Fibroblast of skin of back (primary cell): ENCODE results near the gene KLHL33.

ENCODE experiments used
- DNase-seq: peaks from one replicate; pipeline ENCODE4 v3.0.0-alpha.2; 2013

The KLHL33 gene

GRCh38 chr14:20412876-20413743 lies 22.9 kb downstream of the KLHL33 start, which contains the start of gene TEP1:
TSS of gene TEP1 (minus strand) at chr14:20413501. CDS start at chr14:20408439, 5,062 bp downstream.
- DNase-seq, result peak; percentile 86

DNA sequence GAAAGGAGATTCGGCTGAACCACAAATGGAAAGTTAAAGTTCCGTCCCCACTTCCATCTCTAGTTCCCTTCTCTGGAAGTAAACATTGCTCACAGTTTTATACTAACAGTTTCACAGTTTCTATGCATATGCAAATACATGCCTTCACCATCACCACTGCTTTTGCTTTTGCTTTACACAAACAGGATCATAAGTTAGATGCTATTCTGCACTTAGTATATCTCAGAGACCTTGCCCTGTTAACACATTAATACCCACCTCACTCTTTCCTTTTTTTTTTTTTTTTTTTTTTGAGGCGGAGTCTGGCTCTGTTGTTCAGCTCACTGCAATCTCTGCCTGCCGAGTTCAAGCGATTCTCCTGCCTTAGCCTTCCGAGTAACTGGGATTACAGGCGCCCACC lies 23.6 kb downstream of the KLHL33 start:
- DNase-seq, result peak; percentile 7

DNA sequence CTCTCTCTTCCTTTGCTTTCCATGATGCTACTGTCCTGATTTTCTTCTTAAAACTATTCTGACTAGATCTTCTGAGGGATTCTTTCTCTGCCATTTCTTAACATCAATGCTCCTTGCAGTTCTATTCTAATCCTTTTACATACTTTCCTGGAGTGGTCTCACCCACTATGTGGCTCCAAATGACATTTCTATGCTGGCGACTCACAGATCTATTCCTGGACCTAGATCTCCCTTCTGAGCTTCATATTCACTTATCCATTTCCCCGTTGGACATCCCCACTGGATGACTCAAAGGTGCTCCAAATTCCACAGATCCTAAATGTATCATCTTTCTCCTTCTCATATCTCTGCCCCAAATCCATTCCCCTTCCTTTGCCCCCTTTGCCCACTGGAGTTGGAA lies 26.7 kb downstream of the KLHL33 start:
- peak; percentile 87 for DNase-seq

- no peak for DNase-seq
Measured at GRCh38 chr14:20403521-20403920, 32.4 kb downstream of the KLHL33 start.

- peak; percentile 6 for DNase-seq
Measured at GRCh38 chr14:20400965-20401593, 34.9 kb downstream of the KLHL33 start.

DNA sequence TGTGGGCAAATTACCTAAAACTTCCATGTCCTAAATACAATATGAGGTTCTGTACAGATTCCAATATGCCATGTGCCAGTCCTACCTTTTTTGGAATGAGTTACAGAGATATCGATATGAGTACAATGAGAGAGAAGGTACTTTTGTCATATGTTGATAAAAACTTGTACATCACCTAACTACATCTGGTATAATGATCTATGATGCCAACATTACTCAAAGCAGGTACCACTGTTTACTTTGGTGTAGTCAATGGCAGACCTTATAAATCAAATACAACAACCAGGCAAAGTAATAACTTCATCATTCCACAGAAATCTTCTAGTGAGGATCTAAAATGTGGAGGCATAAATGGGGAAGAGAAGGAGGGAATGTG lies 35.4 kb downstream of the KLHL33 start:
- no peak for DNase-seq

DNA sequence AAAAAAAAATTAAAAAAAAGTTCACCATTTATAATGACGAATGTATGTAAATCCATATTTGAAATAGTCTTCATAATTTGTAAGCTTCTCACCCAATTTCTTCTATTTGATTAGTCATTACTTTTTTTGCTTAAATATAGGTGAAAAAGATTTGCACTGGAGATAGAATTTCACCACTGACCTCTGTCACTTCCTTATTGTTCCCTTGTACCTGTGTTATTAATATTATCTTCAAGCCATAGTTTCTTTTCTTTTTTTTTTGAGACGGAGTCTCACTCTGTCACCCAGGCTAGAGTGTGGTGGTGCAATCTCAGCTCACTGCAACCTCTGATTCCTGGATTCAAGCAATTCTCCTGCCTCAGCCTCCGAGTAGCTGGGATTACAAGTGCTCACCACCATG lies 38.5 kb downstream of the KLHL33 start:
- DNase-seq, result no peak

GRCh38 chr14:20391505-20391904 lies 44.5 kb downstream of the KLHL33 start:
- no peak for DNase-seq

DNA sequence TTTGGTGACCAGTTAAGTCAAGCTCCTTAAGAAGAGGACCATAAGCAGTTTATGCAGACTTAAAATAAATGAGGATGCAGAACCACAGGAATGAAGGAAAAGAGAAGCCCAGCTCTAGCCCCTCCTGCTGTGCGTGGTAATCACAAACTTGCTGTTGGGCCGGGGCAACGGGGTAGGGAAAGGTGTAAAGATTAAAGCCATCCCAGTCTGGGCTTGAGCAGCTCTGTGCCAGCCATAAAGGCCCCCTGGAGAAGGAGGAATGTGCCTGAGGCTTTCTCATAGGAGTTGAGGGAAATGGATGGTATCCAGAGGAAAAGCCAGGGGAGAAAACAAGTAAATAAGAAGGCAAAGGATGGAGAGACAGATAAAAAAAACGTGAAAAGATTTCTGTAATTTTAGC lies 47.8 kb downstream of the KLHL33 start:
- no peak for DNase-seq

DNA sequence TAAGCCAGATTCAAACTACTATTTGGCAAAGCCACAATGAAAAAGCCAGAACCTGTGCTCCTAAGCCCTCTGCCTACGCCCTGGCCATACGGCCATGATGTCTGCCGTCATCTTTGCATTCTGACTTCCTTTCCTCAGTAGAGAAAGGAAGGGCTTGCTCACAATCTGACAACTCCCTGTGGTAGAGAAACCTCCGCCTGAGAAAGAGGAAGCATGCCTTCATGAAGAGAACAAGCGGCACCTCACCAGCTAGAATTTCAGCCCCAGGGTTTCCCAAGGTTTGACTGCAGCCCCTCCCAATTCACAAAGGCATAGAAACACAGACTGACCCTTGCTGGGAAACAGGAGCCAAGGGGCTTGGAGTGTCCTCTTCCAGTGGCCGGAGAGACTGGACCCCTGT lies 48.4 kb downstream of the KLHL33 start:
- DNase-seq, result no peak

DNA sequence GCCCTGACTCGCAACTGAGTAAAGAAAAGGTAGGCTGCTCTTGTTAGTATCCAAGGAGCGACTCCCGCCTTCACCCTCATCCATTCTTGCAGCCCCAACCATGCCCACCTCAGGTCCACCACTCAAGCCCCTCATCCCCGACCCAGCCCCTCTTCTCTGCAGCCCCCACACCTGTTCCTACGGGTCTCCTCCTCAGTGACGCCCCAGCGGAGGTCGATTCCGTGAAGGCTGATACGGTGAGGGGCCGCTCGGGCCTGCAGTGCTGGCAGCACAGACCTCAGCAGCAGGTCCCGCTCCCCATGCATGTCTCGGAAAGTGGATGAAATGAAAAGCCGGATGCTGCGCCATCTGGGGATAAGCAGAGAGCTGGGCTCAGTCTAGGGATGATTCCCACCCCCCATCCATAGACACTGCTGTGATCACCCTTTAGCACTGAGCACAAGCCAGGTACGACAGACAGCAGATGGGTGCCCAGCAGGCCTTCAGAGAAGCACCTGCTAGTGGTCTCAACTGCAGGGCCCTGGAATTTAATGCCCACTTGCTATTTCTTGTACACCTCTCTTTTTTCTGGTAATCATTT lies 49.6 kb downstream of the KLHL33 start:
- no peak for DNase-seq

DNA sequence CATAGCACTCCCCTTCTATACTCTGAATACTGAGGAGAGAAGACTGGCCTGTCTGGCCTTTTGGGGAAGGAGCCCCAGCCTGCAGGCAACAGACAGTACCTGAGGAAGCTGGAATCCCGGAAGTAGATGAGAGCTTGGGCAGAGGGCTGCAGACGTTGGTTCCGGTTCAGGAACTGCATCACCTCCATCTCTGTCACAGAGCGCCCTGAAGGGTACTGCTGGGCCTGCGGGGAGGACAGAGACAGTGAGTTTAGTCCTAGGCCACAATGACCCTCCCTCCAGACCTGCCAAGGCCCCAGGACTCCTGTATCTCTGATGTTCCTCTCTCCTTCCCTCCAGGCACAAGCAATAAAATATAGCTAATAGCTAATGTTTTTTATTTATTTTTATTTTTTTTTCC lies 51.1 kb downstream of the KLHL33 start:
- DNase-seq, result no peak

DNA sequence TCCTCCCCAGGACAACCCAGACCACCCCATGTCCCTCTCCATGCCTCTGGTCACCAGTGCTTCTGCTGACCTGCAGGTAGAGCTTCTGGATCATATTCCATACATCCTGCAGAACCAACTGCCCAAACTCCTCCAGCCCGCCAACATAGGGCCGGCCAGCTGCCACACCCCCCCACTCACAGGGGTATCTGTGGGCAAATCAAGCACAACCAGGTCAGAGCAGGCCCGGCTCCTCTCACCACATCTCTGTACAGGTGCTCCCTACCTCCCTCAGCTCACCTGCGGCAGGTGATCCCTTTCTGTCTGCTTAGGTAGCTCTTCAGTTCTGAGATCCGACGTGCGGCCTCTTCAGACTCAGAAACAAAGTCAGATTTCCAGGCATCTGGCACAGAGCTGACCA lies 51.6 kb downstream of the KLHL33 start:
- DNase-seq, result no peak

GRCh38 chr14:20383636-20384035 lies 52.3 kb downstream of the KLHL33 start:
- DNase-seq, result no peak

GRCh38 chr14:20383032-20383431 lies 52.9 kb downstream of the KLHL33 start:
- no peak for DNase-seq

DNA sequence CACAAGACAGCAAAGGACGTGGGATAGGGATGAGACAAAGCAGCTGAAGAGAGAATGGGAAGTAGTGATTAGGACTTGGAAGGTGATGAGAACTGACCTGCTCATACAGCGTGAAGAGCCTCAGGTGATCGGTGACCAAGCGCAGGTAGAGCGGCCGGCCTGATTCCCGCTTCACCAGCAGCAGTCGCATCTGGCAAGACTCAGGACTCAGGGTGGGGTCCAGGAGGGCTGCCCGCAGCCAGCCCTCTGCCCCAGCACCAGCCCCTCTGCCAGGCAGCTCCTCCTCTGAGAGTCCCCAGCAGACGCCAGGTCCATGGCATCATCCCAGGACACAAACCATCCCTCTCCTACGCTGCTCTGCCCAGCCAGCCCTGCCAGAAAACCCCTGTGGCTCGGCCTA lies 53.4 kb downstream of the KLHL33 start:
- DNase-seq, result no peak

DNA sequence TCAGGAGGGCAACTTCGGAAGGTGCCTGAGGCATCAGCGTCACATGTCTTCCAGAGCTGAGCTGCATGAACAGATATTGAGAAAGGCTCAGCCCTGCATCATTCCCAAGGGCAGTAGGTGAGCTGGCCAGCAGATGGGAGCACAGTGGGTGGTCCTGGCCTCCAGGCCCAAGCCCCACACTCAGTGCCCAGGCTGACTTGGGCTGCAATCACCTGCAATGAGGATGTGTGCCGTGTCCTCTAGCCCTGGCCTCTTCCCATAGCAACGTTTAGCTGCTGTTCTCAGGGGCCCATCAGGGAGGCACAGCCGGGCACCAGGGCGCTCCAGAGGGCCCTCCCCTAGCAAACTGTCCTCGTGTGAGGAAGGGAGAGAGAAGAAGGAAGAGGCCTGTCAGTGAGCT lies 54.6 kb downstream of the KLHL33 start:
- DNase-seq, result no peak

DNA sequence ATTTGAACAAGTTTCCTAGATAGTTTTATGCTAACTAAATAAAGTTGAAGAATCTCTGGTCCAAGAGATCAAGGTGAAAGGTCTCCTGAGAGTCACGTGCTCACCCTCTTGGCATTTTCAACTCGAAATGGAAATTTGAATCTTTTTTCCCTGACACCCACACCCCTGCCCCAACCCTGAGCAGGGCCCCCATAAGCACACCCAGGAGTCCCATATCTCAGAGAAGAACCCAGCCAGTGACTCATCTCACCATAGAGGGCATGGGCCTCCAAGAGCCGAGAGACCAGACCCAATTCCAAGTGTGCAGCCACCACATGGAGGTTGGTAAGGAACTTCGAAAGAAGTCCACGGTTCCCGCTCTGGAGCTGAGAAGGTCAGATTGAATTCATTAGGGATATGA lies 55.3 kb downstream of the KLHL33 start:
- no peak for DNase-seq

DNA sequence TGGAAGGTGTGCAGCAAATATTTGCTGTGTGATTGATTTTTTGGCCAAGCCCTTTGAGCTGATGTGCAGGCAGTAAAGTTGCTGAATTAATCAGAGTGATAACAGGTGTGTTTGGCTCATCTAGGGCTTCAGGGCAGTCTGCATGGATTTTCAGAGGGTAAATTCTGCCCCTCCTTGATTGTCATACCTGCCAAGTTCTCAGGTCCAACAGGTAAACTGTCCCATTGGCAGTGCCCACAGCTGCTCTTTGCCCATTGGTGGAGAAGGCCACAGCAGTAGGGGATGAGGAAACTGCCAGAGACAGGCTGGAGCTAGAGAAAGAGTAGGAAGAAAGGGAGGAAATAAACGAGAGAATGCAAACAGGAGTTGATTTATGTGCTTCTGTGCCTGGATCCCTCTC lies 56.2 kb downstream of the KLHL33 start:
- no peak for DNase-seq

- no peak for DNase-seq
Measured at GRCh38 chr14:20377171-20377570, 58.8 kb downstream of the KLHL33 start.

GRCh38 chr14:20376071-20376588 lies 59.8 kb downstream of the KLHL33 start:
- no peak for DNase-seq
